22Rv1 (cell line): ENCODE measurements around the gene VSNL1.

Source experiments
- ZFX ChIP-seq: fragments of 450-650 bp; IDR thresholded peaks from 2 replicates; pipeline ENCODE4 v1.6.1; 2017; ENCODE audit warnings: antibody characterized with exemption, borderline replicate concordance
- TF ChIP-seq, protein P1 (sequence below): fragments of 450-650 bp; IDR thresholded peaks from 2 replicates; pipeline ENCODE4 v1.5.1; 2017; ENCODE audit warnings: mild to moderate bottlenecking

DNA sequence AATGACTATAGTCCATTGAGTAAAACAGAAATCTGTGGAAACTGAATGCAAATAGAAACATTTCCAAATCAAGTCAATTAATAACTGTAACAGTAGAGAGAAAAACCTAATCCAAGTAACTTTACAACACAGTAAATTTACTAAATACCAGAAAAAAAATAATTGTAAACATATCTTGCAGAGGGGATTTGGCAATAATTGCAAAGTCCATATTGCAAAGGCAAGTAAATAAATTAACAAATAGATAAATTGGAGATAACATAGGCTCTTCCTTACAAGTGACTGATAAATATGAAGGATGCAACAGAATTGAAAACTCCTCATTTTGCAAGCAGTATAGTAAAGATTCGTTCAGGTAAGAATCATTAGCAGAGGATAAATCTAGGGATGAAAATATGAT lies 148.1 kb downstream of the VSNL1 start:
- no peak for TF ChIP-seq ZFX
- TF ChIP-seq, protein P1, sequence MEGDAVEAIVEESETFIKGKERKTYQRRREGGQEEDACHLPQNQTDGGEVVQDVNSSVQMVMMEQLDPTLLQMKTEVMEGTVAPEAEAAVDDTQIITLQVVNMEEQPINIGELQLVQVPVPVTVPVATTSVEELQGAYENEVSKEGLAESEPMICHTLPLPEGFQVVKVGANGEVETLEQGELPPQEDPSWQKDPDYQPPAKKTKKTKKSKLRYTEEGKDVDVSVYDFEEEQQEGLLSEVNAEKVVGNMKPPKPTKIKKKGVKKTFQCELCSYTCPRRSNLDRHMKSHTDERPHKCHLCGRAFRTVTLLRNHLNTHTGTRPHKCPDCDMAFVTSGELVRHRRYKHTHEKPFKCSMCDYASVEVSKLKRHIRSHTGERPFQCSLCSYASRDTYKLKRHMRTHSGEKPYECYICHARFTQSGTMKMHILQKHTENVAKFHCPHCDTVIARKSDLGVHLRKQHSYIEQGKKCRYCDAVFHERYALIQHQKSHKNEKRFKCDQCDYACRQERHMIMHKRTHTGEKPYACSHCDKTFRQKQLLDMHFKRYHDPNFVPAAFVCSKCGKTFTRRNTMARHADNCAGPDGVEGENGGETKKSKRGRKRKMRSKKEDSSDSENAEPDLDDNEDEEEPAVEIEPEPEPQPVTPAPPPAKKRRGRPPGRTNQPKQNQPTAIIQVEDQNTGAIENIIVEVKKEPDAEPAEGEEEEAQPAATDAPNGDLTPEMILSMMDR = no peak
